Stimulated activated CD4-positive, alpha-beta T cell treated with anti-CD3 and anti-CD28 coated beads, TNF-alpha, amount 100 ng/mL, for 48 hours (primary cell): ENCODE data around the gene SRRM1.
"Not testable (repeated sequence)": the region's sequence is repeated elsewhere in the genome, so short reads cannot be mapped to it uniquely, and the experiment has no call there.

Experiments used
- DNase-seq, 3 donors: peaks; one replicate each; pipeline ENCODE4 v3.0.0-alpha.2; 2020; ENCODE audit warnings: low read depth in 3 of 3

Gene SRRM1

GRCh38 chr1:24717887-24718650 is 75.0 kb downstream of the SRRM1 start:
- no peak for DNase-seq

DNA sequence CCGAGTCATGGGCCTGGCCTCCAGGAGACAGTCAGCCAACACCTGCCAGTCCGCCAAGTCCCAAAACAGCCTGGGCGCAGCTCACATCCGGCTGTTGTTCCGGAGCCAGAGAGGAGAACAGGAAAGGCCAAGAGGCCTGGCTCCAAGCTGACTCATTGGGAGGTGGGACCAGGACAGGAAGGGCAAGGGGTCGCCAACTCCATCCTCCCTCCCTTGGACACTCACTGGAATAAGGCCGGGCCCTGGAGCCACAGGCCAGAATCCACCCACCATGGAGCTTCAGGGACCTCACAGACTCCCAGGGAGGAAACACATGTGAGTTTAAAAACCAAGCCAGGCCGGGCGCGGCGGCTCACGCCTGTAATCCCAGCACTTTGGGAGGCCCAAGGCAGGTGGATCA is 77.0 kb downstream of the SRRM1 start:
- no peak for DNase-seq

DNA sequence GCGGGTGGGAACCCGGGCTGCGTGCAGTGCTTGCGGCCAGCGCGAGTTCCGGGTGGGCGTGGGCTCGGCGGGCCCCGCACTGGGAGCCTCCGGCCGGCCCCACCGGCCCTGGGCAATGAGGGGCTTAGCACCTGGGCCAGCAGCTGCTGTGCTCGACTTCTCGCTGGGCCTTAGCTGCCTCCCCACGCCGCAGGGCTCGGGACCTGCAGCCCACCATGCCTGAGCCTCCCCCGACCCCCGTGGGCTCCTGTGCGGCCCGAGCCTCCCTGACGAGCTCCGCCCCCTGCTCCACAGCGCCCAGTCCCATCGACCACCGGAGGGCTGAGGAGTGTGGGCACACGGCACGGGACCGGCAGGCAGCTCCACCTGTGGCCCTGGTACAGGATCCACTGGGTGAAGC is 78.4 kb downstream of the SRRM1 start:
- DNase-seq: no peak

DNA sequence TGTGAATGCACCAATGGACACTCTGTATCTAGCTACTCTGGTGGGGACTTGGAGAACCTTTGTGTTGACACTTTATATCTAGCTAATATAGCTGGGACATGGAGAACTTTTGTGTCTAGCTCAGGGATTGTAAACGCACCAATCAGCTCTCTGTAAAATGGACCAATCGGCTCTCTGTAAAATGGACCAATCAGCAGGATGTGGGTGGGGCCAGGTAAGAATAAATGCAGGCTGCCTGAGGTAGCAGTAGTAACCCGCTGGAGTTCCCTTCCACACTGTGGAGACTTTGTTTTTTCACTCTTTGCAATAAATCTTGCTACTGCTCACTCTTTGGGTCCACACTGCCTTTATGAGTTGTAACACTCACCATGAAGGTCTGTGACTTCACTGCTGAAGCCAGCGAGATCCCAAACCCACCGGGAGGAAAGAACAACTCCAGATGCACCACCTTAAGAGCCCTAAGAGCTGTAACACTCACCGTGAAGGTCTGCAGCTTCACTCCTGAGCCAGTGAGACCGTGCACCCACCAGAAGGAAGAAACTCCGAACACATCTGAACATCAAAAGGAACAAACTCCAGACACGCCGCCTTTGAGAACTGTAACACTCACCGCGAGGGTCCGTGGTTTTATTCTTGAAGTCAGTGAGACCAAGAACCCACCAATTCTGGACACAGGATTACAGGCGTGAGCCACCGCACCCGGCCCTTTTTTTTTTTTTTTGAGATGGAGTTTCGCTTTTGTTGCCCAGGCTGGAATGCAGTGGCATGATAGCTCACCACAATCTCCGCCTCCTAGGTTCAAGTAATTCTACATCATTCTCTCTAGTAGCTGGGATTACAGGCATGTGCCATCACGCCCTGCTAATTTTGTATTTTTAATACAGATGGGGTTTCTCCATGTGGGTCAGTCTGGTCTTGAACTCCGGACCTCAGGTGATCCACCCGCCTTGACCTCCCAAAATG is 79.3 kb downstream of the SRRM1 start:
- DNase-seq: not testable (repeated sequence)
